Glomerular visceral epithelial cell (primary cell): ENCODE measurements around the gene MAST2.
"Not testable (repeated sequence)": the region's sequence is repeated elsewhere in the genome, so short reads cannot be mapped to it uniquely, and the experiment has no call there.

Source experiments
- DNase-seq: peaks from one replicate; pipeline ENCODE4 v3.0.0-alpha.2; 2016; ENCODE audit errors: extremely low spot score

The MAST2 gene

DNA sequence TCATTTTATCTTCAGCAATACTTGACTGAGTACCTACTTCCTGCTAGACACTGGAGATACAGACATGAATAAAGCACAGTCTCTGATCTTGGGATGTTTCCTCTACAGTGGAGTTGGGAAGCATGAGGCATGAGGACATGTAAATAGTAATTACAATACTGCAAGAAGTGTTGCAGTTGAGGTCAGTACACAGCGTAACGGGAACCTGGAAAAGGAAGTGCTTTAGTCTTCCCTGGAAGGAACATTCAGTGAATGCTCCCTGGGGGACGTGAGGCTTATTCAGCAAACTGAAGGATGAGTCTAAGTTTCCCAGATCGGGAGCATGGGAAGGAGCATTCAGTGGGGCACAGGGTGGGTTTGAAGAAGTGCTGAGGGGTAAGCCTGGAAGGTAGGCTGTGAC, 216.6 kb downstream of the MAST2 start:
- DNase-seq: no peak

DNA sequence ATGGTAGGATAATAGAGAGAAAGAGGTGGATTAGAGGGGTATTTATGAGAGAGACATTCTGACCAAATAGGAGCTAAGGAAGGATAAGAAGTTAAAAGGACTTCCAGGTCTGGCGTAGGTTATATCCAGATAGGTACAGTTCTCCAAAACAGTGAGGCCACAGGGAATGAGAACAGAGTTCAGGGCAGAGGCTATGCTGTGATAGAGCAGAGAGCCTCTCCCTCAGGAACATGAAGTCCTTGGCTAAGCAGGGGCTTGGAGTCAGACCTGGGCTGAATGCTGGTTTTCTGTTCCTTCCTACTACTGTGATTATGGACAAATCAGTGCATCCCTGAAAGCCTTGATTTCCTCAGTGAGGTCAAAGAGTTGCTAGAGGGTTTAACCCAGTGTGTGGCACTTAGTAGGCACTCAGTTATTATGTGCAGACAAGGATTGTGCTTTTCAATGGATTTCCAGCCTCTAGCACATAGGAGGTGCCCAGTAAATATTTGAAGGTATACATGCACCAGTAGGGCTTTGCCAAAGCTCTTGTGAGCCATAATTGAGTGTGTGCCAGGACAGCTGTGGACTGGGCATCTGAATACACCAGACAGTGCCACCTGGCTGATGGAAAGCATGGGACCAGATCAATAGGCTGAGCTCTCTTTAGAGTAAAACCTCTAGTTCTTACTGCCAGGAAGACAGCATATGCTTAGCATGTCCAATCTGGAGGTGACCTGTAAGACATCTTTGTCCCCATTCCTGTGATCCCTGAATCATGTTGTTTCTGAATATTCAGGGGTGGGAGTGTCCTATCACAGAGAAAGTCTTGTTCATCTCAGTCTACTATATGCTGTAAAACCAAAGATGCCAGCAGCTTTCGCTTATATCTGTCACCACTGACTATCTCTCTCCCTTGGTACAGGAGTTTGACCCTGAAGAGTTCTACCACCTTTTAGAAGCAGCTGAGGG, 217.9 kb downstream of the MAST2 start:
- DNase-seq: no peak

DNA sequence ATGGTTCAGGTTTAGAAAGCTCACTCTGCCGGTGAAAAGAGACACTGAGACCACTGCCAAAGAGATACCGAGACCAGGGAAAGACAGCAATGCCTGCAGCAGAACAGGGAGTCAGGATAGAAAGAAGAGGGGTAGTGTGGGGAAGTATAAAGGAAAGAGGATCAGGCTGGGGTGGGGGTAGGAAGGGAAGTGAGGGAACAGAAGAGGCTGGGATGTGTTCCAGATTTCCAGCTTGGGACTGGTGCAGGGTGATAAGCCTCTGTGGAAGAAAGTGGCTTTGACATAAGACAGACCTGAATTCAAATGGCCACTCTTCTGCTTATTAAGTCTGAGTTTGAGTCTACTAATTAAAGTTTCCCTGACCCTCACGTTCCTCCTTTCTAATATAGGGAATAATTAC, 223.1 kb downstream of the MAST2 start:
- DNase-seq: no peak

DNA sequence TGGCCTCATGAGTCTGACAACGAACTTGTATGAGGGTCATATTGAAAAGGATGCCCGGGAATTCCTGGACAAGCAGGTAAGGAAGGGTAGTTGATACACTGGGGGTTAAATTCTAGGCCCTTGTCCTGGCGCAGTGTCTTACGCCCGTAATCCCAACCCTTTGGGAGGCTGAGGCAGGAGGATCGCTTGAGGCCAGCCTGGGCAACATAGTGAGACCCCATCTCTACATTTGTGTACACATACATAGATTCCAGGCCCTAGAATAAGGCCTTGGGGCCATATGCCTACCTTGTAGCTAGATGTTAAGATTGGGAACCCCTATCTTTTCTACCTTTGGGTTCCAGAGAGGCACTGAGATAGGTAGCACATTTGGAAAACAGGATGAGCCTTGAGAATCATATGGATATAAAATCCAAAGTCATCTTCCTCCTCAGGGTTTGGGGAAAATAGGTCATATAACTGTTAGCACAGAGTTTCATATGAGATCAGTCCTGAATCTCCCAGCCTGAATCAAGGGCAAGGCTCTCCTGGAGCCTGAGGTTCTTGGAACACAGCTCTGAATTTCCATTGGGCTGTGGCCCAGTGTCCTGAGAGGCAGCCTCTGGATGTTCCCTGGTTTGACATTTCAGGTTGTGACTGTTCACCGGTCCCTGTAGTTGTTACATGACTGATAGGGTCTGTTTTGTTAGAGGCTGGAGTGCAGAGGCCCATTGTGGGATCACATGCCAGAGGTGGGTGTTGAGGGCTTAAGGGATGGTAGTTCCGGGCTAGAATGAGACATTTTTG, 224.6 kb downstream of the MAST2 start:
- DNase-seq: no peak

DNA sequence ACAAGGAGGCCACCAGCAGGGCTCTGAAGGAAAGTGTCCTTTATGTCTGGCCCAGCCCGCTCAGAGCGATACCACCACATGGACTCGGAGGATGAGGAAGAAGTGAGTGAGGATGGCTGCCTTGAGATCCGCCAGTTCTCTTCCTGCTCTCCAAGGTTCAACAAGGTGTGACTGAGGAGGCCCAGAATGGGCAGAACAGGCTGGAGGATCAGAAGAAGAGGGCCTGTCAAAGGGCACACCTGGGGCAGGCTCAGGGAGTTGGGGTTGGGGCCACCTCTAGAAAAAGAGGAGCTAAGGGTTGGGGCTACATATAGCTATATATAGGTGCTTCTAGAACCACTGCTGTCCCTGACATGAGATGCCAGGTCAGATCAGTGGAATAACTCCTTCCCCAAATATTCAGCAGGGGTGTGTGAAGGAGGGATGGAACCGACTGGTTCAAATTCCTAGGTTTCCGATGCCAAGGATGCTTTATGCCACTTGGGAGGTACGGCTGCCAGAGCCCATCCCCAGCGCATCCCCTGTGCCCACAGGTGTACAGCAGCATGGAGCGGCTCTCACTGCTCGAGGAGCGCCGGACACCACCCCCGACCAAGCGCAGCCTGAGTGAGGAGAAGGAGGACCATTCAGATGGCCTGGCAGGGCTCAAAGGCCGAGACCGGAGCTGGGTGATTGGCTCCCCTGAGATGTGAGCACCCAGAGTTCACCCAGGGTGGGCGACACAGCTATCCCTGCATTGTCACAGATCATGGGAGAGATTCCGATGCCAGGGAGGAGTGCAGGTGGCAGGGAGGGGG, 226.9 kb downstream of the MAST2 start:
- DNase-seq: no peak

DNA sequence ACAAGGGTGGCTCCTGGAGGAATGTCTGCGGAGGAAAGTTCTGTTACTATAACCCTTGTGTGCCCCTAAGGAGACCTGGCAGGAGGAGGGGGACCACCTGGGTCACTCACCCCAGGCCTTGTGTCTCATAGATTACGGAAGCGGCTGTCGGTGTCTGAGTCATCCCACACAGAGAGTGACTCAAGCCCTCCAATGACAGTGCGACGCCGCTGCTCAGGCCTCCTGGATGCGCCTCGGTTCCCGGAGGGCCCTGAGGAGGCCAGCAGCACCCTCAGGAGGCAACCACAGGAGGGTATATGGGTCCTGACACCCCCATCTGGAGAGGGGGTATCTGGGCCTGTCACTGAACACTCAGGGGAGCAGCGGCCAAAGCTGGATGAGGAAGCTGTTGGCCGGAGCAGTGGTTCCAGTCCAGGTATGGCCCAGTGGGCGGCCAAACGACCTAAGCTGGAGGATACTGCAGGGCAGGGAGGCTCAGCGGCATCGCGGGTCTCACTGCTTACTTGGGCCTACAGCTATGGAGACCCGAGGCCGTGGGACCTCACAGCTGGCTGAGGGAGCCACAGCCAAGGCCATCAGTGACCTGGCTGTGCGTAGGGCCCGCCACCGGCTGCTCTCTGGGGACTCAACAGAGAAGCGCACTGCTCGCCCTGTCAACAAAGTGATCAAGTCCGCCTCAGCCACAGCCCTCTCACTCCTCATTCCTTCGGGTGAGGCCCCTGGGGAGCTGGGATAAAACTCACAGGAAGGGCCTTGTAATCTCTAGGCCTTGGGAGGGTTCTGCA, 227.7 kb downstream of the MAST2 start:
- DNase-seq: no peak

DNA sequence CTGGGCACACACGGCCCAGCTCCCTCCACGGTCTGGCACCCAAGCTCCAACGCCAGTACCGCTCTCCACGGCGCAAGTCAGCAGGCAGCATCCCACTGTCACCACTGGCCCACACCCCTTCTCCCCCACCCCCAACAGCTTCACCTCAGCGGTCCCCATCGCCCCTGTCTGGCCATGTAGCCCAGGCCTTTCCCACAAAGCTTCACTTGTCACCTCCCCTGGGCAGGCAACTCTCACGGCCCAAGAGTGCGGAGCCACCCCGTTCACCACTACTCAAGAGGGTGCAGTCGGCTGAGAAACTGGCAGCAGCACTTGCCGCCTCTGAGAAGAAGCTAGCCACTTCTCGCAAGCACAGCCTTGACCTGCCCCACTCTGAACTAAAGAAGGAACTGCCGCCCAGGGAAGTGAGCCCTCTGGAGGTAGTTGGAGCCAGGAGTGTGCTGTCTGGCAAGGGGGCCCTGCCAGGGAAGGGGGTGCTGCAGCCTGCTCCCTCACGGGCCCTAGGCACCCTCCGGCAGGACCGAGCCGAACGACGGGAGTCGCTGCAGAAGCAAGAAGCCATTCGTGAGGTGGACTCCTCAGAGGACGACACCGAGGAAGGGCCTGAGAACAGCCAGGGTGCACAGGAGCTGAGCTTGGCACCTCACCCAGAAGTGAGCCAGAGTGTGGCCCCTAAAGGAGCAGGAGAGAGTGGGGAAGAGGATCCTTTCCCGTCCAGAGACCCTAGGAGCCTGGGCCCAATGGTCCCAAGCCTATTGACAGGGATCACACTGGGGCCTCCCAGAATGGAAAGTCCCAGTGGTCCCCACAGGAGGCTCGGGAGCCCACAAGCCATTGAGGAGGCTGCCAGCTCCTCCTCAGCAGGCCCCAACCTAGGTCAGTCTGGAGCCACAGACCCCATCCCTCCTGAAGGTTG, 231.4 kb downstream of the MAST2 start:
- DNase-seq: no peak

DNA sequence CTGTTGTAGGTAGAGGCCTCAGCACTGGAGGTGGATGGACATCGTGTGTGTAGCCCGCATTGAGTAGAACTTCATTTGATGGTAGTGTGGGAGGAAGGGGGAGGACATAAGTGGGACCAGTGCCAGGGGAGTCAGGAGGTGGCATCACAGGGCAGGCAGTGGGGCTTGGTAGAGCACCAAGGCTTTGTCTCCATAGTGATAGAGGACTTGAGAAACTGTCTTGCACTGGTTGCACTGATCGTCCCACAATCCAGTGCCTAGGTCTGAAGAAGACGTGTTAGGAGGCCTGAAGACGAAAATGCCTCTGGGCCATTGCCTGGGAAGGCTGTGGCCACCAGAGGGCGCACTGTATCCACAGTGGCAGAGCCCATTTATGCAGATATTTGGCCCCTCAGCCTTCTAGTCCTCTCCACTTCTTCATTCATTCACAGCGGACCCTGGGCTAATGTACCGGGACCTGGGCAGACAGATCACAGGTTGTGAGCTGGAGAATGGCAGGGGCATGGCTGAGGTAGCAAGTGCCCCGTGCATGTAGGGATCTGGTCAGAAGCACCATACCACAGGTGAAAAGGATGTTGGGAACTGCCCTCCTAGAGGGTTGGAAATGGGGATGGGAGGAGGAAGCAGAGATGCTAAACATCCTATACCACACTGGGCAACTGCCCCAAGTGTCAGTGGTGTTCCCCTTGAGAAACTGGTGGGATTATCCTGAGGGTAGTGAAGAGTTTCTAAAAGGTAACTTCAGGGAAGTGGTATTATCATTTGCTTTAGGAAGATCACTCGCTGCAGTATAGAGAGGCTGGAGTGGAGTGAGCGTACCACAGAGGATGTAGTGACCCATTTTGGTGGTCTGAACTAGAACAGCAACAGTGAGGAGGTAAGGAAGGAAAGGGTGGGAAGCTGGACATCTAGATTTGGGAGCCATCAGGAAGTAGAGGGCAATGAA, 233.8 kb downstream of the MAST2 start:
- peak; percentile 83 for DNase-seq

DNA sequence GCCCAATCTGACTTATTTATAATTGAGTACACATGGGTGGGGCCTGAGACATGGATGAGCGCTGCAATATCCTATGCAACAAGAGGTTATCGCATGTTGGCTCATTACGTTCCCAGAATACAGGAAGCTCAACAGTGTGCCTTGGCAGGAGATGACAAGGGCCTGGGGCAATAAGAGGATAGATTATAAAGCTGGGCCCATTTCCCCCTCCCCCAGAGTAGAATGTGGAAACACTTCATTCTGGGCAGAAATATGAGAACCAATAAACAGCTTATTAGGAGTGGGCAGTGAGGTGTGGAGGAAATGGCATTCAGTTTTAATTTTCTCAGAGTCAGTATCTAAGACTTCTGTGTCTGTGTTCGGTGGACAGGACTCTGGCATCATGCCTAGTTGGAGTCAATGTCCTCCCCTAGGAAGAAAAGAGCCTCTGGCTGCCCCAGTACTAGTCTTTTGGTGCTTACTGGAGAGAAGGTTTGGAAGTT, 236.2 kb downstream of the MAST2 start:
- DNase-seq: peak; percentile 49

DNA sequence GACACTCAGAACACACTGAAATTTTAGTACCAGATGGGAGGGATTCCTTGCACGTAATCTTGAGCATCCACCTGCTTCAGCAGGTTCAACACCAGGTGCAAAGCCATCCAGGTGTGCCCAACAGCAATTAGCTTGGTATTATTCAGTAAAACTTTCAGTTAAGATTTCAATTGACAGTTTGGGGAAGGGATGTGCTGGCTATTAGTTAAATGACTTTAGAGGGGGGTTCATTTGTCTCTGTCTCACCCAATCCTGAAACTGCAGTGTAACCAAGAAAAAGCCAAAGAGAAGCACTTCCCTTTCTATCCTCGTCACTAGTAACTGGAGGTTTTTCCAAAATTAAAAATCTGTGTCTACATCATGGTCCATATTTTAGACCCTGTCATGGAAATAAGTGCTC, 238.1 kb downstream of the MAST2 start:
- no peak for DNase-seq

DNA sequence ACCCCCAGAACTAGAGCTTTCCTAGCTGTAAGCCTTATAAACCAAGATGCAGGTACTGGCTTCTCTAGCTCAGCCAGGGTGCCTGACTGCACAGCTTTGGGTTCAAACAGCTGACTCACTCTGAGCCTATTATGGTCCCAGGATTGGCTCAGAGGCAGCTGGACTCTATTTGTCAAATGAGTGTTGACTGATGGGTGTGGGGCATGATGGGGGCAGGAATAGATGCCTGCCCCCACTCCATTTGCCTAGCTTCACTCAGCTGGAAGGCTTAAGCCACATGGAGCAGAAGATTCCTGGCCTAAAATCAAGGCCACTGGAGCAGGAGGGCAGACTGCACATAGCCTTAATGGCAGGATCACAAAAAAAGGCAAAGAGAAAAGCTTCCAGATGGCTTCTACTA, 238.6 kb downstream of the MAST2 start:
- no peak for DNase-seq

DNA sequence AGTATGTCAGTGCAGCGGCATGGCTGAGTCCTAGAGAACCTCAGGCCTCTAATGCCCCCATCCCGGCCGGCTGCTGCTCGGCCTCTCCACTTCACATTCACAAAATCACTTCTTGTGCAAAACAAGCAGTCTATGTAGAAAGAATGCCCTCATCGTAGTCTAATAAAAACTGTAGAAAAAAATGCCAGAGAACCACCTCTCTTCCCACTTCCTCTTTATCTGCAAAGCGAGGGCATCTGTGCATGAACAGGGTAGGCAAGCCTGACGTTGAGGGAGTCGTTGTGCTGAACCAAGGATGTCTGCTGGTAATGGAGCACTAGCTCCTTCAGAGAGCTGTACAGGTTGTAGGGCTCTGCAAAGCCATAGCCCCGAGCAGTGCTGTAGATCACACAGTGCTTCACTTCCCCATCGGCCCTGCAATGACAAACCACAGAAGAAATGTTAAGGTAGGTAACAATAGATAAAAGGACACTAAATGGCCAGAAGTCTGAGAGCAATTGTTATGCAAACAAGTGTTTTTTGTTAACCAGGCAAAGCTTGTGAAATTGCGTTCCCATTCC, 240.1 kb downstream of the MAST2 start:
- DNase-seq: no peak

DNA sequence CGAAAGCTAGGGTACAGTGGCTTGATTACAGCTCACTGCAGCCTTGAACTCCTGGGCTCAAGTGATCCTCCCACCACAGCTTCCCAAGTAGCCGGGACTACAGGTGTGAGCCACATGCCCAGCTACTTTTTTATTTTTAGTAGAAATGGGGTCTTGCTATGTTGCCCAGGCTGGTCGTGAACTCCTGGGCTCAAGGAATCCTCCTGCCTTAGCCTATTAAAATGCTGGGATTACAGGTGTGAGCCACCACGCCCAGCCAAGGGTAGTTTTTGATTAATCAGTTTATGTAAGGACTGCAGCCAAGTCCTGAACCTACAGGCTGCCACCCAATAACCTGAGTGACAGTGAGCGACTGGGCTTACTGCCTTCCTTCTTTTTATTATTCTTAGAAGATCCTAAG, 240.7 kb downstream of the MAST2 start:
- DNase-seq: no peak

DNA sequence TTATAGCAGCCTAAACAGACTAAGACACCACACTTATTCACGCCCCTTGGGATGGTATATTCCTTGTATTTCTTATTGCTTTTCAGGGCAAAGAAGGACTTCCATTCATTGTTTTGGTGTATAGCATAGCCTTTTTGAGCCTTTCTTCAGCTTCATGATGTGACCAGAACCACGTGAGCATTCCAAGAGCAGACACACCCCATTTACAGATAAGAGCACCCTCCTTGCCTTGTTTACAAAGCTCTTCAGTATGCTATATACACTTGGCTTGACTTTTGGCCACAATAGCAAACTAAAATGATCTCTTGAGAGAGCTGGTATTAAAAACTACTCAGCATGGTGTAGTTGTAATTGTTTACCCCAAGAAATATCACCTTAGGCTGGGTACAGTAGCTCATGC, 250.3 kb downstream of the MAST2 start:
- DNase-seq: no peak

DNA sequence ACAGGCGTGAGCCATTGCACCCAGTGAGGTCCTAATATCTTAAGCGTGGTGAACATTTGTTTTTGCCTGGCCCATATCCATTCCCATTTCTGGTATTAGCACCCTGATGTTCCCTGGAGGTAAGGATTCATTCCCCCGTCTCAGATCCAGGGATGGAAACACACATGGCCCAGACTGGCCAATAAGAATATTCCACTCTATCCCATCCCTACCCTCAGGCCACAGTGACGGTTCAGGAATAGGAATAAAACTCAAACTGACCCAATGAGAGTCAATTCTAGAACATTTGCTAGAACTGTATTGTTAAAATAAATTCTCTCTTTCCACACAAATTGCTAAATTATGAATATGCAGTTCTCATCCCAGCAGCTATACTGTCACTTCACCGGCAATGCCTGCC, 252.9 kb downstream of the MAST2 start:
- DNase-seq: no peak

DNA sequence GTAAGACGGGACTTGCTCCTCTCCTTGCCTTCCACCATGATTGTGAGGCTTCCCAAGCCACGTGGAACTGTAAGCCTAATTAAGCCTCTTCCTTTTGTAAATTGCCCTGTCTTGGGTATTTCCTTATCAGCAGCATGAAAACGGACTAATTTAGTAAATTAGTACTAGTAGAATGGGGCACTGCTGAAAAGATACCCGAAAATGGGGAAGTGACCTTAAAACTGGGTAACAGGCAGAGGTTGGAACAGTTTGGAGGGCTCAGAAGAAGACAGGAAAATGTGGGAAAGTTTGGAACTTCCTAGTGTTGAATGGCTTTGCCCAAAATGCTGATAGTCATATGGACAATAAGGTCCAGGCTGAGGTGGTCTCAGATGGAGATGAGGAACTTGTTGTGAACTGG, 253.8 kb downstream of the MAST2 start:
- not testable (repeated sequence) for DNase-seq

DNA sequence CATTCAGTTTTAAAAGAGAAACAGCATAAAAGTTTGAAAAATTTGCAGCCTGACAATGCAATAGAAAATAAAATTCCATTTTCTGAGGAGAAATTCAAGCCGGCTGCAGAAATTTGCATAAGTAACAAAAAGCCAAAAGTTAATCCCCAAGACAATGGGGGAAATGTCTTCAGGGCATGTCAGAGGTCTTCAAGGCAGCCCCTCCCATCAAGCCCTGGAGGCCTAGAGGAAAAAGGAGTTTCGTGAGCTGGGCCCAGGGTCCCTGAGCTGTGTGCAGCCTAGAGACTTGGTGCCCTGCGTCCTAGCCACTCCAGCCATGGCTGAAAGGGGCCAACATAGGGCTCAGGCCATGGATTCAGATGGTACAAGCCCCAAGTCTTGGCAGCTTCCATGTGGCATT, 254.4 kb downstream of the MAST2 start:
- no peak for DNase-seq

DNA sequence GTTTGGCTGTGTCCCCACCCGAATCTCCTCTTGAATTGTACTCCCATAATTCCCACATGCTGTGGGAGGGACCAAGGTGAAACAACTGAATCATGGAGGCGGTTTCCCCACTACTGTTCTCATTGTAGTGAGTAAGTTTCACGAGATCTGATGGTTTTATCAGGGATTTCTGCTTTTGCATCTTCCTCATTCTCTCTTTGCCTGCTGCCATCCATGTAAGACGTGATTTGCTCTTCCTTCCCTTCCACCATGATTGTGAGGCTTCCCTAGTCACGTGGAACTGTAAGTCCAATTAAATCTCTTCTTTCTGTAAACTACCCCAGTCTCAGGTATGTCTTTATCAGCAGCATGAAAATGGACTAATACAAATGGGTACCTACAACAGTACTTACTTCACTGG, 255.5 kb downstream of the MAST2 start:
- no peak for DNase-seq

DNA sequence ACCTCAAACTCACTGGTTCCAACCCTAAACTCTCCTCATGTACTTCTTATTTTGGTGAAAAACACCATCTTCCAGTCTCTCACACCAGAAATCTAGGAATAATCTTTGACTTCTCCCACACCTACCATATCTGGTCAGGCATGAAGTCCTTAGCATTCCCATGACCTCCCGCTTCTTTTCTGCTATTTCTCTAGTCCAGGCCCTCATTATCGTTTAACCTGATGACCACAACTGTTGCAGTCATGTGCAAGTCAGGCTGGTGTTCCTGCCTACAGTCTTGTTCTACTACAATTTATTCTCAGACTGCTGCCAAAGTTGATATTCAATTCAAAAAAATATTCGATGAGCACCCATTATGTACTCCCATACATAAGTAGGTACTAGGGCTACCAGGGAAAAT, 257.7 kb downstream of the MAST2 start:
- no peak for DNase-seq
